Glutamatergic neuron (in vitro differentiated cells): ENCODE data around the gene AAMP. TPM values are rescaled to one million over a fixed set of nuclear protein-coding genes. Genes with fewer than 3 reads are reported as not detected.
A peak's percentile ranks its signal among the peaks of the same experiment; 100 is the strongest.
"Not testable (repeated sequence)": the region's sequence is repeated elsewhere in the genome, so short reads cannot be mapped to it uniquely, and the experiment has no call there.

Source experiments
- DNase-seq: peaks from one replicate; pipeline ENCODE4 v3.0.0; 2022
- H3K27ac Mint-ChIP-seq: one replicate; pipeline ENCODE4 v1.8.0; 2020; ENCODE audit warnings: mild to moderate bottlenecking, mixed read lengths, inconsistent platforms; ENCODE audit not compliant: unreplicated experiment
- H3K27me3 Mint-ChIP-seq: one replicate; pipeline ENCODE4 v1.8.0; 2020; ENCODE audit warnings: mild to moderate bottlenecking, moderate library complexity, mixed read lengths, inconsistent platforms; ENCODE audit not compliant: unreplicated experiment
- H3K36me3 Mint-ChIP-seq: one replicate; pipeline ENCODE4 v1.8.0; 2020; ENCODE audit warnings: mild to moderate bottlenecking, mixed read lengths, inconsistent platforms; ENCODE audit not compliant: unreplicated experiment
- H3K4me1 Mint-ChIP-seq: one replicate; pipeline ENCODE4 v1.8.0; 2020; ENCODE audit warnings: mild to moderate bottlenecking, low read depth, mixed read lengths, inconsistent platforms; ENCODE audit not compliant: unreplicated experiment
- H3K4me3 Mint-ChIP-seq: one replicate; pipeline ENCODE4 v1.8.0; 2020; ENCODE audit warnings: mild to moderate bottlenecking, mixed read lengths, inconsistent platforms; ENCODE audit not compliant: unreplicated experiment
- H3K9me3 Mint-ChIP-seq: one replicate; pipeline ENCODE4 v1.8.0; 2020; ENCODE audit warnings: mild to moderate bottlenecking, moderate library complexity, mixed read lengths, inconsistent platforms; ENCODE audit not compliant: unreplicated experiment
- CTCF ChIP-seq: fragments of 200-600 bp; sonication (generic); IDR thresholded peaks from one replicate; pipeline ENCODE4 v1.5.0; 2021; ENCODE audit not compliant: partially characterized antibody, unreplicated experiment
- total RNA-seq: library from RNA; stranded (reverse); fragmentation: NEBNext Ultra II Directional; extraction: Animal tissue kit (Norgen Biotek cat#: 25700); gene quantifications from one replicate; pipeline ENCODE4 v1.2.1, GENCODE V29; 2021; ENCODE audit not compliant: unreplicated experiment

The AAMP gene
- total RNA-seq, 1 donor from 2014 or later: 64.6 TPM

- no peak for TF ChIP-seq CTCF
- Mint-ChIP-seq H3K9me3 (peaks cover 2% of the 10 kb centered on the region), H3K27me3 (peaks cover 7% of the 10 kb centered on the region), H3K27ac (no peak overlapping the region), H3K4me1 (no peaks in the 10 kb centered on the region), H3K4me3 (no peak overlapping the region), H3K36me3 (no peaks in the 10 kb centered on the region)
- DNase-seq: no peak
Measured at GRCh38 chr2:218315397-218315796, 45.5 kb upstream of the AAMP start.

- H3K4me1 Mint-ChIP-seq, H3K27me3 Mint-ChIP-seq, DNase-seq, H3K9me3 Mint-ChIP-seq, H3K4me3 Mint-ChIP-seq, H3K36me3 Mint-ChIP-seq, H3K27ac Mint-ChIP-seq: not testable (repeated sequence)
Measured at GRCh38 chr2:218314764-218315163, 44.8 kb upstream of the AAMP start.

- Mint-ChIP-seq H3K36me3 (no peaks in the 10 kb centered on the region), H3K9me3 (peaks cover 2% of the 10 kb centered on the region), H3K27ac (no peak overlapping the region), H3K27me3 (peaks cover 3% of the 10 kb centered on the region), H3K4me1 (no peaks in the 10 kb centered on the region), H3K4me3 (no peak overlapping the region)
- no peak for DNase-seq
- TF ChIP-seq CTCF: no peak
Measured at GRCh38 chr2:218313356-218313755, 43.4 kb upstream of the AAMP start.

GRCh38 chr2:218312267-218312756, 42.4 kb upstream of the AAMP start:
- H3K9me3 Mint-ChIP-seq: peaks cover 2% of the 10 kb centered on the region
- H3K4me1 Mint-ChIP-seq: no peaks in the 10 kb centered on the region
- peaks cover 3% of the 10 kb centered on the region for H3K27me3 Mint-ChIP-seq
- no peaks in the 10 kb centered on the region for H3K36me3 Mint-ChIP-seq
- TF ChIP-seq CTCF: no peak
- H3K4me3 Mint-ChIP-seq: no peak overlapping the region
- no peak overlapping the region for H3K27ac Mint-ChIP-seq
- no peak for DNase-seq

- not testable (repeated sequence) for DNase-seq, H3K27ac Mint-ChIP-seq, H3K27me3 Mint-ChIP-seq, H3K4me3 Mint-ChIP-seq, H3K4me1 Mint-ChIP-seq, H3K36me3 Mint-ChIP-seq, H3K9me3 Mint-ChIP-seq
Measured at GRCh38 chr2:218311541-218312266, 41.8 kb upstream of the AAMP start.

- H3K4me1 Mint-ChIP-seq: no peaks in the 10 kb centered on the region
- H3K4me3 Mint-ChIP-seq: no peak overlapping the region
- H3K9me3 Mint-ChIP-seq: peaks cover 2% of the 10 kb centered on the region
- H3K27me3 Mint-ChIP-seq: peaks cover 3% of the 10 kb centered on the region
- no peak for DNase-seq
- H3K36me3 Mint-ChIP-seq: no peaks in the 10 kb centered on the region
- H3K27ac Mint-ChIP-seq: peak overlapping the region; percentile 38
- TF ChIP-seq CTCF: no peak
Measured at GRCh38 chr2:218310853-218311540, 41.1 kb upstream of the AAMP start.
